GM19438 (cell line): ENCODE measurements around the gene MAJIN.

Experiments used
- ATAC-seq: cut with Tn5 transposase; IDR thresholded peaks from one replicate; pipeline ENCODE4 v1.9.1; 2021; ENCODE audit warnings: low read depth; ENCODE audit not compliant: unreplicated experiment

The MAJIN gene

GRCh38 chr11:64894812-64895452, 77.0 kb downstream of the MAJIN start:
- no peak for ATAC-seq

- ATAC-seq: no peak
These were observed 77.7 kb downstream of the MAJIN start for GRCh38 chr11:64894070-64894811.

DNA sequence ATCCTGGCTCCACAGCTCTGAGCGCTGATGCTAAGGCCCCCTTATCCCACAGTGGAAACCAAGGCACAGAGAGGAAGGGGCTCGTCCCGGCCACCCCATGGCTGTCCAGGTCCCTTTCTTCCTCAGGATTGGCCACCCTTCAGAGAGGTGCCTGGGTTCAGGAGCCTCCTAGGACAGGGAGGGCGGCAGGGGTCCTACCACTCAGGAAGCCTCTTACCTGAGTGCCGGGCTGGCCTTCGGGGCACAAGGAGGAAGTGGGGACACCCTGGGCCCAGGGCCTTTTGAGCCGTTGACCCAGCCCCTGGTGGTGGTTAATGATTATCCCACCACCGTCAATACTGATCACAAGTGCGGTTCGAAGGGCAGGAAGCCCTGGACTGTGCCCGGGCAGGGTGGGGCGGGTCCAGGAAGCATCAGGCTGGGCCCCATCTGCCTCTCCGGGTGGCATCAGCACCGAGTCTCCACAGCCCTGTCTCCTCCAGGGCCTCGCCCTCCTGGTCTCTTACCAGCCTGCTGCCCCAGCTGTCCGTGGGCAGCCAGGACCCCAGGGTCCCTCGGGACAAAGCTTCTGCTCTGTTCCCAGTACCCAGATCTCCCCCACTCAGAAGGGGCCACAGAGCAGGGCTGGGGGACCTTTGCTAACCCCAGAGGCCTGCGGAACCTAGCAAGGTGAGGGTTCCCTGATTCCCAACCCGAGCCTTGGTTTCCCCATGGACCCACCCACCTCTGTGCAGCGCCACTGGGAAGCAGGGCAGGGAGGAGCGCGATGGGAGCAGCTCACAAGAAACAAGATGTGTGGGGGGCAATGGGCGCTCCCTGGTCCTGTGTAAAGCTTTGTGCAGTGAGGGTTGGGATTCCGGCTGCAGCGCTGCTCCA, 78.5 kb downstream of the MAJIN start:
- no peak for ATAC-seq

DNA sequence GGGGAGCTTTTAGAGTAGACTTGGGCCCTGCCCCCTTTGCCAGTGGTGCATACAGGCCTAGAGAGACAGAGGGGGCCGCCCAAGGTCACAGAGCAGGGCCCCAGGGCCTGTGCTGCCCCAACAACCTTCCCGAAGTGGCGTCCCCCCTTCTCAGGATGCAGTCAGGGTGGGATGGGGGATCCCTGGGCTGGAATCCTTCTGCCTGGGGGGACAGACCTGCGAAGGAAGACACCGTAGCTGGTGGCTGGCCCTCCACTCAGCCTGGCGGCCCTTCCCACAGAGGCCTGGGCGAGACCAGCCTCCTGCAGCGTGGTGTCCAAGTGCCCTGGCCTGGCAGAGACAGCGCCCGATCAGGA, 79.1 kb downstream of the MAJIN start:
- no peak for ATAC-seq

- ATAC-seq: no peak
These were observed 79.5 kb downstream of the MAJIN start for GRCh38 chr11:64892411-64892831.

- no peak for ATAC-seq
These were observed 80.0 kb downstream of the MAJIN start for GRCh38 chr11:64891880-64892279.

GRCh38 chr11:64891215-64891848, 80.6 kb downstream of the MAJIN start:
- no peak for ATAC-seq

- ATAC-seq: no peak
These were observed 81.4 kb downstream of the MAJIN start for GRCh38 chr11:64890522-64890939.

GRCh38 chr11:64888729-64889511, 83.0 kb downstream of the MAJIN start:
- no peak for ATAC-seq

- ATAC-seq: no peak
These were observed 83.5 kb downstream of the MAJIN start for GRCh38 chr11:64888406-64888728.
